B cell (primary cell): ENCODE results near the gene BLM. TPM values are rescaled to one million over a fixed set of nuclear protein-coding genes. Genes with fewer than 3 reads are reported as not detected.

Source experiments
- ATAC-seq: fragments of 200-7000 bp; cut with Tn5 transposase; one replicate; pipeline ENCODE4 v1.10.0; 2021; ENCODE audit warnings: low read depth, mild to moderate bottlenecking, moderate number of reproducible peaks, moderate library complexity
- CTCF ChIA-PET: fragments of 350-600 bp; sonication (Branson Sonifier 250); formaldehyde crosslinking; loops from one replicate; lab custom pipeline; 2021; ENCODE audit warnings: antibody characterized with exemption, inconsistent platforms; lab: Charles Lee
- POLR2A ChIA-PET: fragments of 350-600 bp; sonication (Branson Sonifier 250); formaldehyde crosslinking; loops from one replicate; lab custom pipeline; 2021; ENCODE audit warnings: antibody characterized with exemption; lab: Charles Lee
- DNase-seq: peaks from one replicate; pipeline ENCODE4 v3.0.0; 2013
- H2AFZ ChIP-seq: 2 replicates; pipeline ENCODE4 v1.6.1; 2012; ENCODE audit warnings: mild to moderate bottlenecking, low read depth, low read length; ENCODE audit not compliant: insufficient read depth, poor library complexity, severe bottlenecking
- H3K27ac ChIP-seq, 2 donors: 1 replicate in 1 of 2; 2 replicates in 1 of 2; pipeline ENCODE4 v1.5.1; 2012 to 2013; ENCODE audit warnings: low read length in 2 of 2, mild to moderate bottlenecking in 2 of 2, moderate library complexity in 1 of 2
- H3K27me3 ChIP-seq, 4 experiments: fragments of 200-600 bp in 1 of 4; sonication (generic) in 1 of 4; replicated peaks in 1 of 4; 1 replicate in 2 of 4; 2 replicates in 2 of 4; pipeline versions ENCODE4 v1.6.1 to v1.7.0; 2013 to 2016; ENCODE audit warnings: low read length in 3 of 4, mild to moderate bottlenecking in 2 of 4, mixed read lengths in 1 of 4, moderate library complexity in 1 of 4; ENCODE audit not compliant: insufficient read depth in 4 of 4, control insufficient read depth in 3 of 4; ENCODE audit errors: control extremely low read depth in 1 of 4
- H3K36me3 ChIP-seq, 2 experiments: replicated peaks in 1 of 2; 1 replicate in 1 of 2; 2 replicates in 1 of 2; pipeline versions ENCODE4 v1.6.1 to v1.7.1; 2013; ENCODE audit warnings: low read length in 1 of 2; ENCODE audit not compliant: insufficient read depth in 2 of 2, control insufficient read depth in 1 of 2; ENCODE audit errors: control extremely low read depth in 1 of 2, extremely low read depth in 1 of 2
- H3K4me1 ChIP-seq, 2 donors: fragments of 200-600 bp in 1 of 2; sonication (generic) in 1 of 2; 1 replicate in 1 of 2; 2 replicates in 1 of 2; pipeline versions ENCODE4 v1.5.1 to v1.6.1; 2013 to 2017; ENCODE audit warnings: low read length in 2 of 2; ENCODE audit not compliant: control insufficient read depth in 2 of 2, insufficient read depth in 2 of 2
- H3K4me2 ChIP-seq: replicated peaks from 2 replicates; pipeline ENCODE3; 2012; ENCODE audit warnings: mild to moderate bottlenecking, low read depth, low read length; ENCODE audit not compliant: poor library complexity, severe bottlenecking
- H3K4me3 ChIP-seq, 5 experiments: fragments of 200-600 bp in 1 of 5; sonication (generic) in 1 of 5; 1 replicate in 3 of 5; 2 replicates in 2 of 5; pipeline versions ENCODE4 v1.5.1 to v1.7.0; 2011 to 2016; ENCODE audit warnings: low read length in 4 of 5, mild to moderate bottlenecking in 4 of 5, low read depth in 2 of 5, control low read depth in 1 of 5, moderate library complexity in 1 of 5; ENCODE audit not compliant: insufficient read depth in 1 of 5; ENCODE audit errors: control extremely low read depth in 1 of 5, extremely low read depth in 1 of 5
- H3K79me2 ChIP-seq: fragments of 200-600 bp; sonication (generic); one replicate; pipeline ENCODE4 v1.6.0; 2016; ENCODE audit warnings: low read length; ENCODE audit not compliant: control insufficient read depth, insufficient read depth
- H3K9ac ChIP-seq: fragments of 200-600 bp; sonication (generic); 2 replicates; pipeline ENCODE4 v1.6.1; 2017; ENCODE audit warnings: mild to moderate bottlenecking, low read length, moderate library complexity
- H3K9me3 ChIP-seq, 3 donors: one replicate each; pipeline versions ENCODE4 v1.6.1 to v1.7.1; 2013; ENCODE audit warnings: low read length in 2 of 3; ENCODE audit not compliant: control insufficient read depth in 2 of 3, insufficient read depth in 1 of 3; ENCODE audit errors: control extremely low read depth in 1 of 3
- H4K20me1 ChIP-seq: 2 replicates; pipeline ENCODE4 v1.6.0; 2012; ENCODE audit warnings: mild to moderate bottlenecking, low read length; ENCODE audit not compliant: insufficient read depth, control insufficient read depth, poor library complexity, severe bottlenecking
- H3K27ac Mint-ChIP-seq: one replicate; pipeline ENCODE4 v1.8.0; 2021; ENCODE audit warnings: mixed read lengths
- H3K27me3 Mint-ChIP-seq: one replicate; pipeline ENCODE4 v1.8.0; 2021; ENCODE audit warnings: mixed read lengths
- H3K4me1 Mint-ChIP-seq: one replicate; pipeline ENCODE4 v1.8.0; 2021; ENCODE audit warnings: mixed read lengths
- H3K4me3 Mint-ChIP-seq: one replicate; pipeline ENCODE4 v1.8.0; 2021; ENCODE audit warnings: mixed read lengths
- H3K9me3 Mint-ChIP-seq: one replicate; pipeline ENCODE4 v1.8.0; 2022; ENCODE audit warnings: mixed read lengths; ENCODE audit not compliant: insufficient read depth
- EZH2 ChIP-seq: IDR thresholded peaks from 2 replicates; pipeline ENCODE4 v1.6.1; 2012; ENCODE audit warnings: borderline replicate concordance, low read depth, mild to moderate bottlenecking, moderate library complexity, low read length; ENCODE audit not compliant: insufficient read depth, poor library complexity, severe bottlenecking
- WGBS: methylation state at CpG from one replicate; pipeline ENCODE4 v1.1.5; 2013; ENCODE audit warnings: missing lambda C conversion rate; ENCODE audit not compliant: insufficient coverage; 5-methylcytosine and 5-hydroxymethylcytosine counted together
- intact Hi-C: fragments of 100-400 bp; cut with micrococcal nuclease; formaldehyde crosslinking; loops from one replicate; pipeline ENCODE4 v1.10.0; 2022
- polyA plus RNA-seq: library from polyadenylated mRNA; depleted of rRNA; stranded (reverse); fragments of >200 nt; gene quantifications from 2 replicates; pipeline ENCODE4 v1.2.3, GENCODE V29; 2012
- total RNA-seq, 2 donors: library from RNA; stranded (reverse); fragments of 120-200 nt in 1 of 2; gene quantifications; 1 replicate in 1 of 2; 2 replicates in 1 of 2; pipeline versions ENCODE4 v1.2.3 to v1.2.4, GENCODE V29; 2013 to 2022
- TF ChIP-seq, protein P1 (sequence below): fragments of 200-600 bp; IDR thresholded peaks from one replicate; pipeline ENCODE4 v1.8.0; 2022; ENCODE audit warnings: antibody characterized with exemption, mild to moderate bottlenecking

BLM gene
- total and polyA plus RNA-seq, 2 donors (not counting 1 experiment from before 2014, with no cell fraction given): 5.2 to 17.4 TPM

DNA sequence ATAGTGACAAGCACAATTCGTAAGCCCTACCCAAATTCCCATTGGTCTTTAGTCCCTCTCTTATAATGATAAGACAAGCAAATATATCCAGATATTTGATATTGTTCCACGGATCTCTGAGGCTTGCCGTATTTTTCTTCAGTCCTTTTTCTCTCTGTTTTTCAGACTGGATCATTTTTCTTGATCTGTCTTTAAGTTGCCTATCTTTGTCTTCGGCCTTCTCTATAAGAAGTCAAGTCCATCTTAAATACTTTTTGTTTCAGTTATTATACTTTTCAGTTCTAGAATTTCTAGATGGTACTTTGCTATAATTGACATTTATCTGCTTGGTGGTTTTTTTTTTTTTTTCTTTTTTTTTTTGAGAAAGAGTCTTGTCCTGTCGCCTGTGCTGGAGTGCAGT lies 13.7 kb upstream of the BLM start:
- POLR2A ChIA-PET: no interaction called here
- H2AFZ ChIP-seq: no peak overlapping the region
- no peak for ATAC-seq
- Mint-ChIP-seq H3K27ac (no peak overlapping the region), H3K27me3 (no peaks in the 10 kb centered on the region), H3K4me3 (no peak overlapping the region), H3K4me1 (no peaks in the 10 kb centered on the region), H3K9me3 (no peaks in the 10 kb centered on the region)
- H3K36me3 ChIP-seq: no peaks in the 10 kb centered on the region
- WGBS: no CpG with 5 or more reads among the region's 5 CpGs
- CTCF ChIA-PET: interaction anchor here (2.3 kb wide), 1 partner anchor 182 kb away, joined by 9 read pairs; no protein-coding TSS in a partner anchor
- no peak overlapping the region for H3K4me3 ChIP-seq
- no peak for TF ChIP-seq EZH2
- TF ChIP-seq, protein P1, sequence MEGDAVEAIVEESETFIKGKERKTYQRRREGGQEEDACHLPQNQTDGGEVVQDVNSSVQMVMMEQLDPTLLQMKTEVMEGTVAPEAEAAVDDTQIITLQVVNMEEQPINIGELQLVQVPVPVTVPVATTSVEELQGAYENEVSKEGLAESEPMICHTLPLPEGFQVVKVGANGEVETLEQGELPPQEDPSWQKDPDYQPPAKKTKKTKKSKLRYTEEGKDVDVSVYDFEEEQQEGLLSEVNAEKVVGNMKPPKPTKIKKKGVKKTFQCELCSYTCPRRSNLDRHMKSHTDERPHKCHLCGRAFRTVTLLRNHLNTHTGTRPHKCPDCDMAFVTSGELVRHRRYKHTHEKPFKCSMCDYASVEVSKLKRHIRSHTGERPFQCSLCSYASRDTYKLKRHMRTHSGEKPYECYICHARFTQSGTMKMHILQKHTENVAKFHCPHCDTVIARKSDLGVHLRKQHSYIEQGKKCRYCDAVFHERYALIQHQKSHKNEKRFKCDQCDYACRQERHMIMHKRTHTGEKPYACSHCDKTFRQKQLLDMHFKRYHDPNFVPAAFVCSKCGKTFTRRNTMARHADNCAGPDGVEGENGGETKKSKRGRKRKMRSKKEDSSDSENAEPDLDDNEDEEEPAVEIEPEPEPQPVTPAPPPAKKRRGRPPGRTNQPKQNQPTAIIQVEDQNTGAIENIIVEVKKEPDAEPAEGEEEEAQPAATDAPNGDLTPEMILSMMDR: no peak
- no peaks in the 10 kb centered on the region for H3K4me1 ChIP-seq
- H3K27me3 ChIP-seq: no peaks in the 10 kb centered on the region
- H3K79me2 ChIP-seq: no peaks in the 10 kb centered on the region
- H3K9ac ChIP-seq: no peak overlapping the region
- peaks cover 0 to 12% (median 7%) of the 10 kb centered on the region in 3 donors for H3K9me3 ChIP-seq
- no peak overlapping the region for H3K4me2 ChIP-seq
- intact Hi-C loops: no loop called here
- H3K27ac ChIP-seq: no peak overlapping the region
- no peaks in the 10 kb centered on the region for H4K20me1 ChIP-seq
- no peak for DNase-seq

DNA sequence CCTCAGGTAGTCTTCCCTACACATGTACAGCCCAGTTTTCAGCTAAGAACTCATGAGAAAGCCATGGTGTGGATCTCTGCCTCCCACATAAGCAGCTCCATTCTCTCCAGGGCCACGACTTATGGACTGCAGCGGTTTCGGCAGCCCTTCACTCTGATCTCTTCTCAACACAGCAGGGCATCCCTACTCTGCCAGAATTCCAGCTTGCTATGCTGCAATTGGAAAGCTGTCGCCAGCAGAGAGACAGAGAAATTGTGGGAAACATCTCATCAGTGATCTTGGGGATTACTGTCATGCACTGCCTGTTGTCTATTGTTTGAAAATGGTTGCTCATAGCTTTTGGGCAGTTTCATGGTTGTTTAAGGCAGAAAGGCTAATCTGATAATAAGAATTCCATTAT lies 11.9 kb upstream of the BLM start:
- ChIA-PET POLR2A (no interaction called here), CTCF (interaction anchor here (1.1 to 2.3 kb wide), 2 partner anchors 55 to 181 kb away, joined by 3 to 9 read pairs; no protein-coding TSS in a partner anchor)
- WGBS: 97% methylated on average over 4 of the region's 4 CpGs
- no peak overlapping the region for H3K9ac ChIP-seq
- H3K4me1 ChIP-seq: no peaks in the 10 kb centered on the region
- no peak for ATAC-seq
- no peaks in the 10 kb centered on the region for H3K36me3 ChIP-seq
- H3K27ac Mint-ChIP-seq: no peak overlapping the region
- no peaks in the 10 kb centered on the region for H3K79me2 ChIP-seq
- no peaks in the 10 kb centered on the region for H3K27me3 ChIP-seq
- no peak overlapping the region for H3K4me3 Mint-ChIP-seq
- H3K4me2 ChIP-seq: no peak overlapping the region
- no peaks in the 10 kb centered on the region for H4K20me1 ChIP-seq
- TF ChIP-seq, protein P1: no peak
- intact Hi-C loops: no loop called here
- H3K27ac ChIP-seq: no peak overlapping the region
- DNase-seq: no peak
- no peaks in the 10 kb centered on the region for H3K4me1 Mint-ChIP-seq
- H2AFZ ChIP-seq: no peak overlapping the region
- H3K9me3 ChIP-seq: peaks cover 0 to 12% (median 7%) of the 10 kb centered on the region in 3 donors
- H3K4me3 ChIP-seq: no peak overlapping the region
- no peaks in the 10 kb centered on the region for H3K9me3 Mint-ChIP-seq
- H3K27me3 Mint-ChIP-seq: no peaks in the 10 kb centered on the region
